ENCODE measurements around the gene FMNL2. TPM values are rescaled to one million over a fixed set of nuclear protein-coding genes. Genes with fewer than 3 reads are reported as not detected.

Gene FMNL2
- total and polyA plus RNA-seq, 10 donors: 8.8 to 59.3 (median 33.5) TPM

- no peak for DNase-seq
- intact Hi-C loops (cut with DNase I; ENCODE audit: low total_unique reads): no loop called here
- Histone ChIP-seq H3K36me3 (peaks cover 0 to 6% (median 0%) of the 10 kb centered on the region in 6 donors), H3K4me3 (no peak overlapping the region), H3K9me3 (no peaks in the 10 kb centered on the region), H3K27me3 (replicated peaks in 1 of 7) (no peaks in the 10 kb centered on the region), H3K4me1 (peaks cover 0 to 15% (median 7%) of the 10 kb centered on the region in 6 donors), H3K27ac (no peak overlapping the region)
- 69 to 88% (median 86%) methylated on average over 8 of the region's 8 CpGs for WGBS, 5 donors
- no peak for TF ChIP-seq POLR2A (IDR thresholded peaks at IDR 0.05)
- TF ChIP-seq POLR2AphosphoS5 (IDR thresholded peaks at IDR 0.05): no peak
- TF ChIP-seq, protein P1, sequence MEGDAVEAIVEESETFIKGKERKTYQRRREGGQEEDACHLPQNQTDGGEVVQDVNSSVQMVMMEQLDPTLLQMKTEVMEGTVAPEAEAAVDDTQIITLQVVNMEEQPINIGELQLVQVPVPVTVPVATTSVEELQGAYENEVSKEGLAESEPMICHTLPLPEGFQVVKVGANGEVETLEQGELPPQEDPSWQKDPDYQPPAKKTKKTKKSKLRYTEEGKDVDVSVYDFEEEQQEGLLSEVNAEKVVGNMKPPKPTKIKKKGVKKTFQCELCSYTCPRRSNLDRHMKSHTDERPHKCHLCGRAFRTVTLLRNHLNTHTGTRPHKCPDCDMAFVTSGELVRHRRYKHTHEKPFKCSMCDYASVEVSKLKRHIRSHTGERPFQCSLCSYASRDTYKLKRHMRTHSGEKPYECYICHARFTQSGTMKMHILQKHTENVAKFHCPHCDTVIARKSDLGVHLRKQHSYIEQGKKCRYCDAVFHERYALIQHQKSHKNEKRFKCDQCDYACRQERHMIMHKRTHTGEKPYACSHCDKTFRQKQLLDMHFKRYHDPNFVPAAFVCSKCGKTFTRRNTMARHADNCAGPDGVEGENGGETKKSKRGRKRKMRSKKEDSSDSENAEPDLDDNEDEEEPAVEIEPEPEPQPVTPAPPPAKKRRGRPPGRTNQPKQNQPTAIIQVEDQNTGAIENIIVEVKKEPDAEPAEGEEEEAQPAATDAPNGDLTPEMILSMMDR (IDR thresholded peaks at IDR 0.05 in 8 of 11, conservative IDR thresholded peaks at IDR 0.05 in 3 of 11): no peak
These were observed 211.4 kb downstream of the FMNL2 start for GRCh38 chr2:152546230-152546837.

- H3K4me3 ChIP-seq: no peak overlapping the region
- H3K36me3 ChIP-seq: peaks cover 0 to 6% (median 0%) of the 10 kb centered on the region in 6 donors
- WGBS, 5 donors: 76 to 92% (median 89%) methylated on average over 8 of the region's 8 CpGs
- no peaks in the 10 kb centered on the region for H3K9me3 ChIP-seq
- H3K27ac ChIP-seq: no peak overlapping the region
- DNase-seq: no peak
- no peaks in the 10 kb centered on the region for H3K27me3 ChIP-seq (replicated peaks in 1 of 7)
- TF ChIP-seq, protein P1 (IDR thresholded peaks at IDR 0.05 in 8 of 11, conservative IDR thresholded peaks at IDR 0.05 in 3 of 11): no peak
- no peak for TF ChIP-seq POLR2AphosphoS5 (IDR thresholded peaks at IDR 0.05)
- no peak for TF ChIP-seq POLR2A (IDR thresholded peaks at IDR 0.05)
- peaks cover 0 to 2% (median under 1%) of the 10 kb centered on the region in 6 donors for H3K4me1 ChIP-seq
- intact Hi-C loops (cut with DNase I; ENCODE audit: low total_unique reads): no loop called here
These were observed 213.3 kb downstream of the FMNL2 start for GRCh38 chr2:152548111-152548875.

GRCh38 chr2:152548996-152549395, 214.0 kb downstream of the FMNL2 start:
- TF ChIP-seq POLR2A (IDR thresholded peaks at IDR 0.05) (no peak), POLR2AphosphoS5 (IDR thresholded peaks at IDR 0.05) (no peak)
- TF ChIP-seq, protein P1 (IDR thresholded peaks at IDR 0.05 in 8 of 11, conservative IDR thresholded peaks at IDR 0.05 in 3 of 11): no peak
- H3K27me3 ChIP-seq (replicated peaks in 1 of 7): no peaks in the 10 kb centered on the region
- no peak overlapping the region for H3K27ac ChIP-seq
- no peak overlapping the region for H3K4me3 ChIP-seq
- no peaks in the 10 kb centered on the region for H3K4me1 ChIP-seq
- no peaks in the 10 kb centered on the region for H3K9me3 ChIP-seq
- 95 to 99% (median 95%) methylated on average over 3 of the region's 3 CpGs for WGBS, 5 donors
- peaks cover 0 to 3% (median 0%) of the 10 kb centered on the region in 6 donors for H3K36me3 ChIP-seq
- no peak for DNase-seq
- intact Hi-C loops (cut with DNase I; ENCODE audit: low total_unique reads): no loop called here

DNA sequence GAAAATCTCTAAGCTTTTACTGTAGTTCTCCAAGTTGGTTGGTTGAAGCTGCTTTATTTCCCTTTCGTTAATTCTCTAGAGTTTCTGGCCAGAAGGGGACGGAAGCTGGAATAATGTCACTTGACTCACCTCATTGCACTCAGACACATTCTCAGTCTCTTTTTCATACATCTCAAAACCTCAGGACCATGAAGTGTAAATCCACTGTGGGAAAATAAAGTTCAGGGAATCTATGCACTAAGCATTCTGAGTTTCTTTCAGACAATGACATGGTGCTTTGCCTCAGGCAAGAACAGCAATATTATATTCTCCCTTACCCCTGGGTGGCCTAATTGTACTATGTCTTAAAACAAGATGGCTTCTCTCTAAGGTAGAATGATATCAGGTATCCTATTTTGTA, 214.4 kb downstream of the FMNL2 start:
- Histone ChIP-seq H3K4me3 (no peak overlapping the region), H3K4me1 (no peaks in the 10 kb centered on the region), H3K27ac (no peak overlapping the region), H3K9me3 (no peaks in the 10 kb centered on the region), H3K27me3 (replicated peaks in 1 of 7) (no peaks in the 10 kb centered on the region), H3K36me3 (no peaks in the 10 kb centered on the region)
- TF ChIP-seq POLR2A (IDR thresholded peaks at IDR 0.05) (no peak), POLR2AphosphoS5 (IDR thresholded peaks at IDR 0.05) (no peak)
- TF ChIP-seq, protein P1 (IDR thresholded peaks at IDR 0.05 in 8 of 11, conservative IDR thresholded peaks at IDR 0.05 in 3 of 11): no peak
- 91 to 97% (median 93%) methylated on average over 2 of the region's 2 CpGs for WGBS, 5 donors
- DNase-seq: no peak
- intact Hi-C loops (cut with DNase I; ENCODE audit: low total_unique reads): no loop called here

Data from spleen (tissue), 11 donors.